ENCODE data around the gene ZIC4. TPM values are rescaled to one million over a fixed set of nuclear protein-coding genes. Genes with fewer than 3 reads are reported as not detected.

Gene ZIC4
- total and polyA plus RNA-seq, 9 of the 15 experiments (the other 6 are each of a cell fraction or from before 2014, with no cell fraction given), result not detected

DNA sequence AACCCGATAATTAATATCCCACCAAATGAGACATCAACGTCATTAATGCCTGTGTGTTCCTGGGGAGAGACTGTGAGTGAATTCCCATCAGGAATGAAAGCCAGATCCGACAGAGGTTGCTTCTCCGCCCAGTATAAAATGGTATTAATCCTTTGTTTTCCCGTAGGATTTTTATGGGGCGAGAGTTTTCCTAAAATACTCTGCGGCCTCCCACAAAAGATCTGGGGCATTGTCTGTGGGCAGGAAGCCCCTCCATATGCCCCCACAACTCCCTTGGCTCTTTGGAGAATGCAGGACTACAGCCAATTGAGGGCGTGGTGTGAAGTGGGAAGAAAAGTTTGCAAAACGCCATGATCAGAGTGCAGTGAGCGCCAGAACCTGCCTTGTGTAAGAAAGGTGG, 26.7 kb downstream of the ZIC4 start:
- TF ChIP-seq PPARD (CRISPR knock-in tag; IDR thresholded peaks at IDR 0.05) (no peak), RBM34 (IDR thresholded peaks at IDR 0.05; ENCODE audit: borderline replicate concordance, insufficient read depth, low read length) (no peak), ZC3H11A (IDR thresholded peaks at IDR 0.05; ENCODE audit: low read depth, low read length) (no peak), ZNF197 (CRISPR knock-in tag; IDR thresholded peaks at IDR 0.05; ENCODE audit: low read depth) (no peak), U2AF1 (optimal IDR thresholded peaks at IDR 0.05; ENCODE audit: low read depth, low read length) (no peak), PRPF4 (IDR thresholded peaks at IDR 0.05; ENCODE audit: insufficient read depth, low read depth, low read length, poor library complexity, severe bottlenecking) (no peak), SMAD1 (IDR thresholded peaks at IDR 0.05; ENCODE audit: low read depth, low read length, partially characterized antibody) (no peak), KLF10 (CRISPR knock-in tag; IDR thresholded peaks at IDR 0.05) (no peak), ARID1B (IDR thresholded peaks at IDR 0.05) (no peak)
- TF ChIP-seq, protein P1, sequence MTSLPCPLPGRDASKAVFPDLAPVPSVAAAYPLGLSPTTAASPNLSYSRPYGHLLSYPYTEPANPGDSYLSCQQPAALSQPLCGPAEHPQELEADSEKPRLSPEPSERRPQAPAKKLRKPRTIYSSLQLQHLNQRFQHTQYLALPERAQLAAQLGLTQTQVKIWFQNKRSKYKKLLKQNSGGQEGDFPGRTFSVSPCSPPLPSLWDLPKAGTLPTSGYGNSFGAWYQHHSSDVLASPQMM (CRISPR knock-in tag; IDR thresholded peaks at IDR 0.05), result no peak
- no peak for ATAC-seq
- H3K4me2 ChIP-seq (ENCODE audit: insufficient read depth, low read length), result no peak overlapping the region
- H3K9me3 ChIP-seq (replicated peaks; ENCODE audit: control insufficient read depth, insufficient read depth, low read depth, low read length), result no peaks in the 10 kb centered on the region
- DNase-seq (ENCODE audit: extremely low read depth in 1 of 4, low spot score in 3 of 4), result no peak
- 0 out of 5 replicates have a peak, but pooled peaks cover 0 to 12% of the 10 kb centered on the region in 2 experiments for H3K27me3 ChIP-seq (ENCODE audit: control insufficient read depth in 2 of 2, insufficient read depth in 2 of 2, low read length in 2 of 2)
- no peaks in the 10 kb centered on the region for H3K79me2 ChIP-seq (ENCODE audit: control insufficient read depth, insufficient read depth, low read length)
- no peak for FAIRE-seq
- H4K20me1 ChIP-seq (replicated peaks; ENCODE audit: control insufficient read depth, insufficient read depth, low read length), result no peaks in the 10 kb centered on the region
- no peak overlapping the region for H3K9ac ChIP-seq (ENCODE audit: insufficient read depth in 1 of 2, low read depth in 2 of 2, low read length in 2 of 2)
- H3K27ac ChIP-seq (ENCODE audit: extremely low read depth, low read depth, low read length), result no peak overlapping the region
- H2AFZ ChIP-seq (ENCODE audit: low read depth, low read length), result no peak overlapping the region
- no peaks in the 10 kb centered on the region for H3K4me1 ChIP-seq (replicated peaks in 1 of 2; ENCODE audit: control insufficient read depth in 2 of 2, insufficient read depth in 2 of 2, low read length in 2 of 2)
- POLR2A ChIA-PET, result no interaction called here
- in situ Hi-C loops (cut with MboI) (loop anchor here (25.0 kb wide), 1 partner anchor 1558 kb away; no protein-coding TSS in a partner anchor), intact Hi-C loops (cut with micrococcal nuclease) (loop anchor here (10.0 kb wide), 1 partner anchor 1565 kb away; no protein-coding TSS in a partner anchor)
- no peaks in the 10 kb centered on the region for H3K9me1 ChIP-seq (ENCODE audit: control insufficient read depth, insufficient read depth, low read length)
- CTCF ChIA-PET (ENCODE audit: low intra/inter-chr PET ratio), result no interaction called here
- no TSS peak for BruUV-seq (replicated peaks)
- WGBS (ENCODE audit: insufficient coverage, low coverage, missing lambda C conversion rate), result 1% methylated on average over 10 of the region's 10 CpGs
- no peak overlapping the region for H3K4me3 ChIP-seq
- H3K36me3 ChIP-seq (ENCODE audit: control insufficient read depth, insufficient read depth, low read length), result no peaks in the 10 kb centered on the region

All from K562 (cell line).